Measurements from ENCODE around the gene MRPL4. TPM values are rescaled to one million over a fixed set of nuclear protein-coding genes. Genes with fewer than 3 reads are reported as not detected.

MRPL4 gene
- polyA plus RNA-seq, 1 donor (not counting 4 experiments of a cell fraction or from before 2014, with no cell fraction given), result 29.4 TPM

- no peak overlapping the region for H3K4me2 ChIP-seq (ENCODE audit: control insufficient read depth, extremely low read depth, insufficient read depth, low read depth, low read length)
- H3K36me3 ChIP-seq (ENCODE audit: control insufficient read depth in 2 of 2, extremely low read depth in 1 of 2, insufficient read depth in 2 of 2, low read length in 2 of 2), result no peaks in the 10 kb centered on the region
- DNase-seq (ENCODE audit: low read depth, low spot score) (no peak), FAIRE-seq (no peak)
- no peaks in the 10 kb centered on the region for H4K20me1 ChIP-seq (ENCODE audit: control insufficient read depth, extremely low read depth, insufficient read depth, low read length)
- peaks cover 22% of the 10 kb centered on the region for H3K27me3 ChIP-seq (ENCODE audit: control insufficient read depth, extremely low read depth, insufficient read depth, low read length)
- dilution Hi-C loops (cut with MboI; ENCODE audit: extremely low pct_ligation_motif_present, low sequenced_read_pairs), result no loop called here
- H3K9me1 ChIP-seq (ENCODE audit: control insufficient read depth, extremely low read depth, insufficient read depth, low read length), result no peaks in the 10 kb centered on the region
- no peak overlapping the region for H3K9ac ChIP-seq (ENCODE audit: control insufficient read depth, extremely low read depth, insufficient read depth, low read length)
- H3K27ac ChIP-seq (ENCODE audit: control insufficient read depth, insufficient read depth, low read length), result no peak overlapping the region
- no peak overlapping the region for H2AFZ ChIP-seq (ENCODE audit: control insufficient read depth, low read length)
- H3K79me2 ChIP-seq (ENCODE audit: control insufficient read depth, insufficient read depth, low read length), result no peaks in the 10 kb centered on the region
- no peaks in the 10 kb centered on the region for H3K9me3 ChIP-seq (ENCODE audit: control insufficient read depth, low read depth, low read length)
- TF ChIP-seq CTCF (optimal IDR thresholded peaks at IDR 0.05 in 1 of 3, IDR thresholded peaks at IDR 0.05 in 1 of 3, conservative IDR thresholded peaks at IDR 0.05 in 1 of 3; ENCODE audit: extremely low read depth in 1 of 3, insufficient read depth in 2 of 3, low read length in 3 of 3) (no peak), EZH2 (IDR thresholded peaks at IDR 0.05; ENCODE audit: low read length) (no peak)
- H3K4me1 ChIP-seq (ENCODE audit: control insufficient read depth, extremely low read depth, insufficient read depth, low read length), result peaks cover 9% of the 10 kb centered on the region
- no peak overlapping the region for H3K4me3 ChIP-seq (ENCODE audit: control insufficient read depth in 2 of 3, extremely low read depth in 1 of 3, insufficient read depth in 2 of 3, low read depth in 1 of 3, low read length in 3 of 3)
Measured at GRCh38 chr19:10274589-10274988, 22.6 kb downstream of the MRPL4 start.

- no peaks in the 10 kb centered on the region for H3K9me1 ChIP-seq (ENCODE audit: control insufficient read depth, extremely low read depth, insufficient read depth, low read length)
- FAIRE-seq (no peak), DNase-seq (ENCODE audit: low read depth, low spot score) (no peak)
- H3K4me3 ChIP-seq (ENCODE audit: control insufficient read depth in 2 of 3, extremely low read depth in 1 of 3, insufficient read depth in 2 of 3, low read depth in 1 of 3, low read length in 3 of 3), result no peak overlapping the region
- TF ChIP-seq CTCF (optimal IDR thresholded peaks at IDR 0.05 in 1 of 3, IDR thresholded peaks at IDR 0.05 in 1 of 3, conservative IDR thresholded peaks at IDR 0.05 in 1 of 3; ENCODE audit: extremely low read depth in 1 of 3, insufficient read depth in 2 of 3, low read length in 3 of 3) (no peak), EZH2 (IDR thresholded peaks at IDR 0.05; ENCODE audit: low read length) (no peak)
- no peak overlapping the region for H3K4me2 ChIP-seq (ENCODE audit: control insufficient read depth, extremely low read depth, insufficient read depth, low read depth, low read length)
- no peaks in the 10 kb centered on the region for H3K36me3 ChIP-seq (ENCODE audit: control insufficient read depth in 2 of 2, extremely low read depth in 1 of 2, insufficient read depth in 2 of 2, low read length in 2 of 2)
- dilution Hi-C loops (cut with MboI; ENCODE audit: extremely low pct_ligation_motif_present, low sequenced_read_pairs), result no loop called here
- no peaks in the 10 kb centered on the region for H3K27me3 ChIP-seq (ENCODE audit: control insufficient read depth, extremely low read depth, insufficient read depth, low read length)
- H3K9ac ChIP-seq (ENCODE audit: control insufficient read depth, extremely low read depth, insufficient read depth, low read length), result no peak overlapping the region
- no peaks in the 10 kb centered on the region for H3K9me3 ChIP-seq (ENCODE audit: control insufficient read depth, low read depth, low read length)
- no peak overlapping the region for H2AFZ ChIP-seq (ENCODE audit: control insufficient read depth, low read length)
- H3K4me1 ChIP-seq (ENCODE audit: control insufficient read depth, extremely low read depth, insufficient read depth, low read length), result peaks cover under 1% of the 10 kb centered on the region
- H3K79me2 ChIP-seq (ENCODE audit: control insufficient read depth, insufficient read depth, low read length), result no peaks in the 10 kb centered on the region
- no peak overlapping the region for H3K27ac ChIP-seq (ENCODE audit: control insufficient read depth, insufficient read depth, low read length)
- H4K20me1 ChIP-seq (ENCODE audit: control insufficient read depth, extremely low read depth, insufficient read depth, low read length), result no peaks in the 10 kb centered on the region
Measured at GRCh38 chr19:10277795-10278589, 26.0 kb downstream of the MRPL4 start.
